B cell (primary cell): ENCODE data around the gene SLC9C1. TPM values are rescaled to one million over a fixed set of nuclear protein-coding genes. Genes with fewer than 3 reads are reported as not detected.

Source experiments
- ATAC-seq: fragments of 200-7000 bp; cut with Tn5 transposase; one replicate; pipeline ENCODE4 v1.10.0; 2021; ENCODE audit warnings: low read depth, mild to moderate bottlenecking, moderate number of reproducible peaks, moderate library complexity
- CTCF ChIA-PET: fragments of 350-600 bp; sonication (Branson Sonifier 250); formaldehyde crosslinking; loops from one replicate; lab custom pipeline; 2021; ENCODE audit warnings: antibody characterized with exemption, inconsistent platforms; lab: Charles Lee
- POLR2A ChIA-PET: fragments of 350-600 bp; sonication (Branson Sonifier 250); formaldehyde crosslinking; loops from one replicate; lab custom pipeline; 2021; ENCODE audit warnings: antibody characterized with exemption; lab: Charles Lee
- DNase-seq: peaks from one replicate; pipeline ENCODE4 v3.0.0; 2013
- H2AFZ ChIP-seq: 2 replicates; pipeline ENCODE4 v1.6.1; 2012; ENCODE audit warnings: mild to moderate bottlenecking, low read depth, low read length; ENCODE audit not compliant: insufficient read depth, poor library complexity, severe bottlenecking
- H3K27ac ChIP-seq, 2 donors: 1 replicate in 1 of 2; 2 replicates in 1 of 2; pipeline ENCODE4 v1.5.1; 2012 to 2013; ENCODE audit warnings: low read length in 2 of 2, mild to moderate bottlenecking in 2 of 2, moderate library complexity in 1 of 2
- H3K27me3 ChIP-seq, 4 experiments: fragments of 200-600 bp in 1 of 4; sonication (generic) in 1 of 4; replicated peaks in 1 of 4; 1 replicate in 2 of 4; 2 replicates in 2 of 4; pipeline versions ENCODE4 v1.6.1 to v1.7.0; 2013 to 2016; ENCODE audit warnings: low read length in 3 of 4, mild to moderate bottlenecking in 2 of 4, mixed read lengths in 1 of 4, moderate library complexity in 1 of 4; ENCODE audit not compliant: insufficient read depth in 4 of 4, control insufficient read depth in 3 of 4; ENCODE audit errors: control extremely low read depth in 1 of 4
- H3K36me3 ChIP-seq, 2 experiments: replicated peaks in 1 of 2; 1 replicate in 1 of 2; 2 replicates in 1 of 2; pipeline versions ENCODE4 v1.6.1 to v1.7.1; 2013; ENCODE audit warnings: low read length in 1 of 2; ENCODE audit not compliant: insufficient read depth in 2 of 2, control insufficient read depth in 1 of 2; ENCODE audit errors: control extremely low read depth in 1 of 2, extremely low read depth in 1 of 2
- H3K4me1 ChIP-seq, 2 donors: fragments of 200-600 bp in 1 of 2; sonication (generic) in 1 of 2; 1 replicate in 1 of 2; 2 replicates in 1 of 2; pipeline versions ENCODE4 v1.5.1 to v1.6.1; 2013 to 2017; ENCODE audit warnings: low read length in 2 of 2; ENCODE audit not compliant: control insufficient read depth in 2 of 2, insufficient read depth in 2 of 2
- H3K4me2 ChIP-seq: replicated peaks from 2 replicates; pipeline ENCODE3; 2012; ENCODE audit warnings: mild to moderate bottlenecking, low read depth, low read length; ENCODE audit not compliant: poor library complexity, severe bottlenecking
- H3K4me3 ChIP-seq, 5 experiments: fragments of 200-600 bp in 1 of 5; sonication (generic) in 1 of 5; 1 replicate in 3 of 5; 2 replicates in 2 of 5; pipeline versions ENCODE4 v1.5.1 to v1.7.0; 2011 to 2016; ENCODE audit warnings: low read length in 4 of 5, mild to moderate bottlenecking in 4 of 5, low read depth in 2 of 5, control low read depth in 1 of 5, moderate library complexity in 1 of 5; ENCODE audit not compliant: insufficient read depth in 1 of 5; ENCODE audit errors: control extremely low read depth in 1 of 5, extremely low read depth in 1 of 5
- H3K79me2 ChIP-seq: fragments of 200-600 bp; sonication (generic); one replicate; pipeline ENCODE4 v1.6.0; 2016; ENCODE audit warnings: low read length; ENCODE audit not compliant: control insufficient read depth, insufficient read depth
- H3K9ac ChIP-seq: fragments of 200-600 bp; sonication (generic); 2 replicates; pipeline ENCODE4 v1.6.1; 2017; ENCODE audit warnings: mild to moderate bottlenecking, low read length, moderate library complexity
- H3K9me3 ChIP-seq, 3 donors: one replicate each; pipeline versions ENCODE4 v1.6.1 to v1.7.1; 2013; ENCODE audit warnings: low read length in 2 of 3; ENCODE audit not compliant: control insufficient read depth in 2 of 3, insufficient read depth in 1 of 3; ENCODE audit errors: control extremely low read depth in 1 of 3
- H4K20me1 ChIP-seq: 2 replicates; pipeline ENCODE4 v1.6.0; 2012; ENCODE audit warnings: mild to moderate bottlenecking, low read length; ENCODE audit not compliant: insufficient read depth, control insufficient read depth, poor library complexity, severe bottlenecking
- H3K27ac Mint-ChIP-seq: one replicate; pipeline ENCODE4 v1.8.0; 2021; ENCODE audit warnings: mixed read lengths
- H3K27me3 Mint-ChIP-seq: one replicate; pipeline ENCODE4 v1.8.0; 2021; ENCODE audit warnings: mixed read lengths
- H3K4me1 Mint-ChIP-seq: one replicate; pipeline ENCODE4 v1.8.0; 2021; ENCODE audit warnings: mixed read lengths
- H3K4me3 Mint-ChIP-seq: one replicate; pipeline ENCODE4 v1.8.0; 2021; ENCODE audit warnings: mixed read lengths
- H3K9me3 Mint-ChIP-seq: one replicate; pipeline ENCODE4 v1.8.0; 2022; ENCODE audit warnings: mixed read lengths; ENCODE audit not compliant: insufficient read depth
- EZH2 ChIP-seq: IDR thresholded peaks from 2 replicates; pipeline ENCODE4 v1.6.1; 2012; ENCODE audit warnings: borderline replicate concordance, low read depth, mild to moderate bottlenecking, moderate library complexity, low read length; ENCODE audit not compliant: insufficient read depth, poor library complexity, severe bottlenecking
- WGBS: methylation state at CpG from one replicate; pipeline ENCODE4 v1.1.5; 2013; ENCODE audit warnings: missing lambda C conversion rate; ENCODE audit not compliant: insufficient coverage; 5-methylcytosine and 5-hydroxymethylcytosine counted together
- intact Hi-C: fragments of 100-400 bp; cut with micrococcal nuclease; formaldehyde crosslinking; loops from one replicate; pipeline ENCODE4 v1.10.0; 2022
- polyA plus RNA-seq: library from polyadenylated mRNA; depleted of rRNA; stranded (reverse); fragments of >200 nt; gene quantifications from 2 replicates; pipeline ENCODE4 v1.2.3, GENCODE V29; 2012
- total RNA-seq, 2 donors: library from RNA; stranded (reverse); fragments of 120-200 nt in 1 of 2; gene quantifications; 1 replicate in 1 of 2; 2 replicates in 1 of 2; pipeline versions ENCODE4 v1.2.3 to v1.2.4, GENCODE V29; 2013 to 2022
- TF ChIP-seq, protein P1 (sequence below): fragments of 200-600 bp; IDR thresholded peaks from one replicate; pipeline ENCODE4 v1.8.0; 2022; ENCODE audit warnings: antibody characterized with exemption, mild to moderate bottlenecking

Gene SLC9C1
- total and polyA plus RNA-seq, 2 donors (not counting 1 experiment from before 2014, with no cell fraction given): 0.07 to 0.49 TPM

DNA sequence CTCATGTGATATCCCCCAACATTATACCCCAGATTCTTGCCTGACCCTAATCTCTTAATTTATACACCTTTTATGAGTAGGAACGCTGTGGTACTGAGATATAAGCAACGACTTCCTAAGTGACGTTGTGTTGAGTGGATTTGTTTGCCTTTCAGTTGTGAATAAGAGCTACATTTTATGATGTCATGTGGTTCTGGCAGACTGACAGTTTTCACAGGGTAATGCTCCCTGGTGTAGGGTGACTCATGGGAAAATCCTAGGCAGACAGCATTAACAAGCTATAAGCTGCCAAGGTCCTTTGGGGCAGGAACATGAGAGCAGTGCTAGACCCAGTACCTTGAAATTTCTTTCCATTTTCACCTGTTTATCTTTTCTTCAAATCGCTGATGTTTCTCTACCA lies 196.6 kb downstream of the SLC9C1 start:
- ATAC-seq: peak; percentile 24

DNA sequence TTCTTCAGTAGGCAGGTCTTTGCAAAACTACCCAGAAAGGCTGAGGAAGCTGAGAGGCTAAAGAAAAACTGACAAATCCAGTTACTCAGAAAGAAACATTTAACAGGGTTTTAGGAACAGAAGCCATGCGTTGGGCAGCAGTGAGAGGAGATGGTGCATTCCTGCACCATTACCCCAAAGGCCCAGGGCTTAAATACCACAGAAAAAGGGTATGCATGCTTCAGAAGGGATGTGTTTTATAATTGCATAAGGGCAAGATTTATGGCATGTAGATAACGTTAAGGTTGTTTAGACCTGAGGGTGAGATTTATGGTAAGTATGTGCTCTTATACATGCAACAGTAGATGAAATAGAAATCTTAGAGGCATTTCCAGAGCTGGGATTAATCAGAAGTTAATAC lies 197.8 kb downstream of the SLC9C1 start:
- Mint-ChIP-seq H3K27ac (no peak overlapping the region), H3K27me3 (peaks cover 7% of the 10 kb centered on the region), H3K9me3 (peaks cover 3% of the 10 kb centered on the region), H3K4me1 (peaks cover 21% of the 10 kb centered on the region), H3K4me3 (no peak overlapping the region)
- no peaks in the 10 kb centered on the region for H4K20me1 ChIP-seq
- no peak overlapping the region for H3K4me3 ChIP-seq
- ATAC-seq: no peak
- H3K27ac ChIP-seq: no peak overlapping the region
- H3K4me1 ChIP-seq: peaks cover 12 to 13% of the 10 kb centered on the region in 2 donors
- ChIA-PET POLR2A (no interaction called here), CTCF (interaction anchor here (1.4 kb wide), 1 partner anchor 16 kb away, joined by 5 read pairs; no protein-coding TSS in a partner anchor)
- H3K4me2 ChIP-seq: no peak overlapping the region
- peaks cover 0 to 2% (median 0%) of the 10 kb centered on the region in 3 donors for H3K9me3 ChIP-seq
- no peak for DNase-seq
- no peak overlapping the region for H2AFZ ChIP-seq
- WGBS: 95% methylated on average over 2 of the region's 2 CpGs
- intact Hi-C loops: no loop called here
- no peaks in the 10 kb centered on the region for H3K79me2 ChIP-seq
- no peak overlapping the region for H3K9ac ChIP-seq
- no peaks in the 10 kb centered on the region for H3K36me3 ChIP-seq
- TF ChIP-seq, protein P1, sequence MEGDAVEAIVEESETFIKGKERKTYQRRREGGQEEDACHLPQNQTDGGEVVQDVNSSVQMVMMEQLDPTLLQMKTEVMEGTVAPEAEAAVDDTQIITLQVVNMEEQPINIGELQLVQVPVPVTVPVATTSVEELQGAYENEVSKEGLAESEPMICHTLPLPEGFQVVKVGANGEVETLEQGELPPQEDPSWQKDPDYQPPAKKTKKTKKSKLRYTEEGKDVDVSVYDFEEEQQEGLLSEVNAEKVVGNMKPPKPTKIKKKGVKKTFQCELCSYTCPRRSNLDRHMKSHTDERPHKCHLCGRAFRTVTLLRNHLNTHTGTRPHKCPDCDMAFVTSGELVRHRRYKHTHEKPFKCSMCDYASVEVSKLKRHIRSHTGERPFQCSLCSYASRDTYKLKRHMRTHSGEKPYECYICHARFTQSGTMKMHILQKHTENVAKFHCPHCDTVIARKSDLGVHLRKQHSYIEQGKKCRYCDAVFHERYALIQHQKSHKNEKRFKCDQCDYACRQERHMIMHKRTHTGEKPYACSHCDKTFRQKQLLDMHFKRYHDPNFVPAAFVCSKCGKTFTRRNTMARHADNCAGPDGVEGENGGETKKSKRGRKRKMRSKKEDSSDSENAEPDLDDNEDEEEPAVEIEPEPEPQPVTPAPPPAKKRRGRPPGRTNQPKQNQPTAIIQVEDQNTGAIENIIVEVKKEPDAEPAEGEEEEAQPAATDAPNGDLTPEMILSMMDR: no peak
- TF ChIP-seq EZH2: no peak
- H3K27me3 ChIP-seq: peaks cover 0 to 3% (median 0%) of the 10 kb centered on the region in 4 experiments

More for the DNA sequence above, 196.6 kb downstream of the SLC9C1 start:
- peaks cover 7% of the 10 kb centered on the region for H3K27me3 Mint-ChIP-seq
- ChIA-PET CTCF (interaction anchor here (1.5 kb wide), 1 partner anchor 40 kb away, joined by 3 read pairs; no protein-coding TSS in a partner anchor), POLR2A (no interaction called here)
- Histone ChIP-seq H3K79me2 (no peaks in the 10 kb centered on the region), H2AFZ (no peak overlapping the region), H3K27me3 (peaks cover 0 to 1% (median 0%) of the 10 kb centered on the region in 4 experiments), H3K4me2 (no peak overlapping the region), H3K27ac (no peak overlapping the region), H3K4me3 (no peak overlapping the region), H4K20me1 (no peaks in the 10 kb centered on the region), H3K36me3 (no peaks in the 10 kb centered on the region), H3K9me3 (peaks cover 0 to 2% (median 0%) of the 10 kb centered on the region in 3 donors), H3K9ac (no peak overlapping the region), H3K4me1 (peaks cover 8 to 9% of the 10 kb centered on the region in 2 donors)
- H3K4me3 Mint-ChIP-seq: no peak overlapping the region
- 30% methylated on average over 4 of the region's 4 CpGs for WGBS
- H3K4me1 Mint-ChIP-seq: peaks cover 15% of the 10 kb centered on the region
- H3K9me3 Mint-ChIP-seq: peaks cover 3% of the 10 kb centered on the region
- DNase-seq: no peak
- intact Hi-C loops: no loop called here
- no peak overlapping the region for H3K27ac Mint-ChIP-seq
- no peak for TF ChIP-seq EZH2
- TF ChIP-seq, protein P1: no peak
